GM18907 (cell line): ENCODE results near the gene TBC1D1.

Experiments used
- ATAC-seq: cut with Tn5 transposase; IDR thresholded peaks from one replicate; pipeline ENCODE4 v1.9.1; 2021; ENCODE audit warnings: mild to moderate bottlenecking, moderate library complexity; ENCODE audit not compliant: unreplicated experiment

TBC1D1 gene

GRCh38 chr4:38140643-38141203 is 249.8 kb downstream of the TBC1D1 start:
- ATAC-seq: no peak

GRCh38 chr4:38141808-38142500 is 251.1 kb downstream of the TBC1D1 start:
- no peak for ATAC-seq

- ATAC-seq: no peak
These were observed 253.1 kb downstream of the TBC1D1 start for GRCh38 chr4:38144031-38144430.

GRCh38 chr4:38145033-38145678 is 254.3 kb downstream of the TBC1D1 start:
- ATAC-seq: peak; percentile 19

- peak; percentile 53 for ATAC-seq
These were observed 254.9 kb downstream of the TBC1D1 start for GRCh38 chr4:38145741-38146140.

- peak; percentile 46 for ATAC-seq
These were observed 255.5 kb downstream of the TBC1D1 start for GRCh38 chr4:38146383-38146782.

- no peak for ATAC-seq
These were observed 258.6 kb downstream of the TBC1D1 start for GRCh38 chr4:38149472-38149996.

GRCh38 chr4:38149997-38150671 is 259.2 kb downstream of the TBC1D1 start:
- ATAC-seq: no peak

- ATAC-seq: no peak
These were observed 259.9 kb downstream of the TBC1D1 start for GRCh38 chr4:38150766-38151165.

- no peak for ATAC-seq
These were observed 261.0 kb downstream of the TBC1D1 start for GRCh38 chr4:38151873-38152272.

- no peak for ATAC-seq
These were observed 261.4 kb downstream of the TBC1D1 start for GRCh38 chr4:38152305-38152704.

GRCh38 chr4:38152721-38153386 is 262.0 kb downstream of the TBC1D1 start:
- no peak for ATAC-seq

GRCh38 chr4:38153387-38153760 is 262.5 kb downstream of the TBC1D1 start:
- no peak for ATAC-seq

- no peak for ATAC-seq
These were observed 263.4 kb downstream of the TBC1D1 start for GRCh38 chr4:38154252-38154651.

- no peak for ATAC-seq
These were observed 264.1 kb downstream of the TBC1D1 start for GRCh38 chr4:38154681-38155588.

- ATAC-seq: no peak
These were observed 264.9 kb downstream of the TBC1D1 start for GRCh38 chr4:38155589-38156294.

- no peak for ATAC-seq
These were observed 266.7 kb downstream of the TBC1D1 start for GRCh38 chr4:38157592-38157991.

- ATAC-seq: peak; percentile 94
These were observed 269.8 kb downstream of the TBC1D1 start for GRCh38 chr4:38160487-38161207.
